ENCODE results near the gene TRIM34.

GRCh38 chr11:5679811-5680210 lies 55.0 kb downstream of the TRIM34 start:
- TF ChIP-seq, protein P1, sequence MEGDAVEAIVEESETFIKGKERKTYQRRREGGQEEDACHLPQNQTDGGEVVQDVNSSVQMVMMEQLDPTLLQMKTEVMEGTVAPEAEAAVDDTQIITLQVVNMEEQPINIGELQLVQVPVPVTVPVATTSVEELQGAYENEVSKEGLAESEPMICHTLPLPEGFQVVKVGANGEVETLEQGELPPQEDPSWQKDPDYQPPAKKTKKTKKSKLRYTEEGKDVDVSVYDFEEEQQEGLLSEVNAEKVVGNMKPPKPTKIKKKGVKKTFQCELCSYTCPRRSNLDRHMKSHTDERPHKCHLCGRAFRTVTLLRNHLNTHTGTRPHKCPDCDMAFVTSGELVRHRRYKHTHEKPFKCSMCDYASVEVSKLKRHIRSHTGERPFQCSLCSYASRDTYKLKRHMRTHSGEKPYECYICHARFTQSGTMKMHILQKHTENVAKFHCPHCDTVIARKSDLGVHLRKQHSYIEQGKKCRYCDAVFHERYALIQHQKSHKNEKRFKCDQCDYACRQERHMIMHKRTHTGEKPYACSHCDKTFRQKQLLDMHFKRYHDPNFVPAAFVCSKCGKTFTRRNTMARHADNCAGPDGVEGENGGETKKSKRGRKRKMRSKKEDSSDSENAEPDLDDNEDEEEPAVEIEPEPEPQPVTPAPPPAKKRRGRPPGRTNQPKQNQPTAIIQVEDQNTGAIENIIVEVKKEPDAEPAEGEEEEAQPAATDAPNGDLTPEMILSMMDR (IDR thresholded peaks at IDR 0.05), result no peak
- no peak for TF ChIP-seq POLR2A (IDR thresholded peaks at IDR 0.05)

Measured in thyroid gland (tissue), 4 donors.